ENCODE results near the gene EGFL8. TPM values are rescaled to one million over a fixed set of nuclear protein-coding genes. Genes with fewer than 3 reads are reported as not detected.

The EGFL8 gene
- total and polyA plus RNA-seq, 8 donors: 2.2 to 46.8 (median 6.0) TPM

- H3K36me3 ChIP-seq: no peaks in the 10 kb centered on the region
- DNase-seq (no peak), ATAC-seq (no peak), FAIRE-seq (no peak)
- H3K4me3 ChIP-seq: no peak overlapping the region
- H3K9me3 ChIP-seq: no peaks in the 10 kb centered on the region
- no peaks in the 10 kb centered on the region for H3K27me3 ChIP-seq
- WGBS, 2 donors: 85 to 91% methylated on average over 4 of the region's 4 CpGs
- peaks cover 0 to 18% (median 6%) of the 10 kb centered on the region in 3 donors for H3K4me1 ChIP-seq
- H3K27ac ChIP-seq: peak overlapping the region in 1 of 4 donors; percentile 85
- TF ChIP-seq CTCF (IDR thresholded peaks at IDR 0.05): no peak
- intact Hi-C loops (cut with DNase I): no loop called here
These were observed 30.0 kb downstream of the EGFL8 start for GRCh38 chr6:32194388-32194787.

- DNase-seq (peak in 1 of 6 donors; percentile 61), ATAC-seq (peak in 2 of 4 donors; percentile 5 to 8), FAIRE-seq (no peak)
- Histone ChIP-seq H3K27ac (peak overlapping the region; percentile 41 to 100 (median 92)), H3K36me3 (no peaks in the 10 kb centered on the region), H3K27me3 (no peaks in the 10 kb centered on the region), H3K4me1 (peaks cover 0 to 18% (median 6%) of the 10 kb centered on the region in 3 donors), H3K9me3 (no peaks in the 10 kb centered on the region), H3K4me3 (peak overlapping the region in 2 of 4 donors; percentile 26 to 41)
- no peak for TF ChIP-seq CTCF (IDR thresholded peaks at IDR 0.05)
- WGBS, 2 donors: 17% methylated on average over 15 of the region's 15 CpGs
- intact Hi-C loops (cut with DNase I): no loop called here
These were observed 30.6 kb downstream of the EGFL8 start for GRCh38 chr6:32194825-32195651.

- intact Hi-C loops (cut with DNase I): no loop called here
- peak; percentile 88 for FAIRE-seq
- Histone ChIP-seq H3K9me3 (no peaks in the 10 kb centered on the region), H3K36me3 (no peaks in the 10 kb centered on the region), H3K27me3 (no peaks in the 10 kb centered on the region), H3K4me3 (peak overlapping the region in 3 of 4 donors; percentile 58 to 83 (median 58)), H3K27ac (peak overlapping the region; percentile 99 to 100 (median 100)), H3K4me1 (peaks cover 0 to 18% (median 3%) of the 10 kb centered on the region in 3 donors)
- peak; percentile 45 to 66 (median 57) for TF ChIP-seq CTCF (IDR thresholded peaks at IDR 0.05)
- peak; percentile 100 for DNase-seq
- peak; percentile 86 to 93 (median 88) for ATAC-seq
- WGBS, 2 donors: 0 to 1% methylated on average over 25 of the region's 25 CpGs
These were observed 31.2 kb downstream of the EGFL8 start for GRCh38 chr6:32195652-32195901.

GRCh38 chr6:32195902-32196681 is 31.7 kb downstream of the EGFL8 start:
- FAIRE-seq (no peak), ATAC-seq (peak; percentile 41 to 63 (median 48)), DNase-seq (peak; percentile 85 to 94 (median 88))
- intact Hi-C loops (cut with DNase I): no loop called here
- no peaks in the 10 kb centered on the region for H3K36me3 ChIP-seq
- no peaks in the 10 kb centered on the region for H3K27me3 ChIP-seq
- no peaks in the 10 kb centered on the region for H3K9me3 ChIP-seq
- peaks cover 0 to 16% (median 0%) of the 10 kb centered on the region in 3 donors for H3K4me1 ChIP-seq
- H3K4me3 ChIP-seq: peak overlapping the region; percentile 58 to 83 (median 68)
- peak in 1 of 4 donors; percentile 20 for TF ChIP-seq CTCF (IDR thresholded peaks at IDR 0.05)
- WGBS, 2 donors: 0% methylated on average over 55 to 58 of the region's 58 CpGs
- H3K27ac ChIP-seq: peak overlapping the region; percentile 99 to 100 (median 100)
